ENCODE results near the gene FYCO1. TPM values are rescaled to one million over a fixed set of nuclear protein-coding genes. Genes with fewer than 3 reads are reported as not detected.

FYCO1 gene
- total and polyA plus RNA-seq, 9 of the 15 experiments (the other 6 are each of a cell fraction or from before 2014, with no cell fraction given), result 2.1 to 13.8 (median 7.4) TPM

GRCh38 chr3:45993421-45994027 is 2.1 kb downstream of the FYCO1 start:
- no peak overlapping the region; the same call in 2 of the 3 replicates for H3K27ac ChIP-seq (ENCODE audit: extremely low read depth, low read depth, low read length)
- ChIA-PET POLR2A (interaction anchor here (0.6 to 1.6 kb wide), 5 partner anchors 9 to 19 kb away, joined by 3 to 7 read pairs (median 4); no protein-coding TSS in a partner anchor), CTCF (ENCODE audit: low intra/inter-chr PET ratio) (no interaction called here)
- FAIRE-seq (no peak), ATAC-seq (no peak), DNase-seq (ENCODE audit: extremely low read depth in 1 of 4, low spot score in 3 of 4) (no peak)
- 66% methylated on average over 3 of the region's 3 CpGs for WGBS (ENCODE audit: insufficient coverage, low coverage, missing lambda C conversion rate)
- H4K20me1 ChIP-seq (replicated peaks; ENCODE audit: control insufficient read depth, insufficient read depth, low read length), result peaks cover 8% of the 10 kb centered on the region; the same call in 1 of the 2 replicates
- H3K36me3 ChIP-seq (ENCODE audit: control insufficient read depth, insufficient read depth, low read length), result peaks cover 11% of the 10 kb centered on the region; the same call in 1 of the 3 replicates
- in situ Hi-C loops (cut with MboI) (no loop called here), intact Hi-C loops (cut with micrococcal nuclease) (no loop called here)
- peaks cover 11% of the 10 kb centered on the region for H3K9me1 ChIP-seq (ENCODE audit: control insufficient read depth, insufficient read depth, low read length)
- TF ChIP-seq PHF21A (IDR thresholded peaks at IDR 0.05; ENCODE audit: borderline replicate concordance, low read depth), result no peak
- TF ChIP-seq ELF4 (CRISPR knock-in tag; IDR thresholded peaks at IDR 0.05), result no peak
- no peak for TF ChIP-seq HDAC2 (IDR thresholded peaks at IDR 0.05)
- no peak for TF ChIP-seq ZNF778 (CRISPR knock-in tag; IDR thresholded peaks at IDR 0.05)
- TF ChIP-seq ZNF24 (IDR thresholded peaks at IDR 0.05), result no peak
- TF ChIP-seq PRPF4 (IDR thresholded peaks at IDR 0.05; ENCODE audit: insufficient read depth, low read depth, low read length, poor library complexity, severe bottlenecking), result no peak
- TF ChIP-seq MEIS2 (IDR thresholded peaks at IDR 0.05; ENCODE audit: partially characterized antibody), result no peak
- TF ChIP-seq LCOR (CRISPR knock-in tag; IDR thresholded peaks at IDR 0.05), result no peak
- TF ChIP-seq BRD4 (IDR thresholded peaks at IDR 0.05), result no peak
- no peak for TF ChIP-seq POLR2B (IDR thresholded peaks at IDR 0.05; ENCODE audit: low read depth, partially characterized antibody)
- TF ChIP-seq SPI1 (IDR thresholded peaks at IDR 0.05; ENCODE audit: borderline replicate concordance, low read depth, low read length), result no peak; the same call in 1 of the 2 replicates
- TF ChIP-seq SMAD1 (IDR thresholded peaks at IDR 0.05; ENCODE audit: low read depth, low read length, partially characterized antibody), result no peak
- TF ChIP-seq TAF9B (IDR thresholded peaks at IDR 0.05; ENCODE audit: partially characterized antibody), result no peak
- TF ChIP-seq ESRRB (CRISPR knock-in tag; IDR thresholded peaks at IDR 0.05; ENCODE audit: borderline replicate concordance), result no peak
- no peak for TF ChIP-seq TEAD2 (tag; IDR thresholded peaks at IDR 0.05)
- TF ChIP-seq ZNF121 (CRISPR knock-in tag; conservative IDR thresholded peaks at IDR 0.05), result no peak
- no peak for TF ChIP-seq MTA2 (IDR thresholded peaks at IDR 0.05; ENCODE audit: low read depth)
- TF ChIP-seq NFE2 (IDR thresholded peaks at IDR 0.05; ENCODE audit: low read depth), result no peak
- TF ChIP-seq POLR2AphosphoS5 (IDR thresholded peaks at IDR 0.05; ENCODE audit: control insufficient read depth, insufficient read depth, low read depth, low read length), result no peak
- no peak for TF ChIP-seq ZNF717 (CRISPR knock-in tag; IDR thresholded peaks at IDR 0.05)
- peak overlapping the region; percentile 6; the same call in 1 of the 2 replicates for H3K4me2 ChIP-seq (ENCODE audit: insufficient read depth, low read length)
- no peak overlapping the region for H3K4me3 ChIP-seq
- H3K9me3 ChIP-seq (replicated peaks; ENCODE audit: control insufficient read depth, insufficient read depth, low read depth, low read length), result no peaks in the 10 kb centered on the region
- no TSS peak for BruUV-seq (replicated peaks)
- H3K4me1 ChIP-seq (replicated peaks in 1 of 2; ENCODE audit: control insufficient read depth in 2 of 2, insufficient read depth in 2 of 2, low read length in 2 of 2), result peaks cover 28 to 29% of the 10 kb centered on the region in 2 experiments
- no peak overlapping the region for H3K9ac ChIP-seq (ENCODE audit: insufficient read depth in 1 of 2, low read depth in 2 of 2, low read length in 2 of 2)
- peaks cover 64% of the 10 kb centered on the region for H3K79me2 ChIP-seq (ENCODE audit: control insufficient read depth, insufficient read depth, low read length)
- H3K27me3 ChIP-seq (ENCODE audit: control insufficient read depth in 2 of 2, insufficient read depth in 2 of 2, low read length in 2 of 2), result peaks cover 0 to 5% of the 10 kb centered on the region in 2 experiments; a peak in 2 of 5 replicates
- H2AFZ ChIP-seq (ENCODE audit: low read depth, low read length), result no peak overlapping the region

Data from K562 (cell line).